DOHH2 (cell line): Measurements from ENCODE around the gene GLRX.

Experiments
- EZH2phosphoT487 ChIP-seq: fragments of 200-600 bp; sonication (generic); IDR thresholded peaks from 2 replicates; pipeline ENCODE4 v1.6.1; 2017; ENCODE audit warnings: borderline replicate concordance, mild to moderate bottlenecking, antibody characterized with exemption, low read length, moderate library complexity, mixed read lengths
- TF ChIP-seq, protein P1 (sequence below): fragments of 200-600 bp; sonication (generic); IDR thresholded peaks from one replicate; pipeline ENCODE4 v1.5.1; 2014; ENCODE audit warnings: antibody characterized with exemption, mild to moderate bottlenecking, low read depth, low read length; ENCODE audit not compliant: poor library complexity, severe bottlenecking

DNA sequence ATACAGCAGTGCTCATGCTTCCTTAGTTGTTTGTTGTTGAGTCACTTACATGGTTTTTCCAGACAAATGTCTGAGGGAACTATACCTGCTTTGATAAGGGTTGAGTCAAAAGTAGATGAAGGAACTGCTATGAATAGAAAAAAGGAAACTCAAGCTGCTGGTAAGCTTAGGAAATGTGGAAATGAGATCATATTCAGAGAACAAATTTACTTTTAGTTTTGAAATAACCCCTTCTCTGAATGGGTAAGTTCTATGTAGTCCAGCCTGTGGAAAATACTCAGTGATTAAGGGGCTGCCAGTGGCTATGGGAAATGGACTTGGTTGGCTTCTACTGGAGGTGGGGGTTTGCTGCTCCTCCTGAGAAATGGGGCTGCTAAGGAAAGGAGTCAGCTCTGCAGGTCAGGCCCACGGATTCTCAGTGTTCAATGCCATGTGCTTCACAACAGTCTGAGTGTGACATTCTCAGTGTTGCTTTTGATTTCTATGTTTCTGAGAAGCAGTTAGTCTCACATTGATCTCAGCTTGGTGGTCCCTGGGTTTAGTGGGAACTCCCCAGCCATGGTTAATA, 47.7 kb upstream of the GLRX start:
- TF ChIP-seq EZH2phosphoT487: no peak
- TF ChIP-seq, protein P1, sequence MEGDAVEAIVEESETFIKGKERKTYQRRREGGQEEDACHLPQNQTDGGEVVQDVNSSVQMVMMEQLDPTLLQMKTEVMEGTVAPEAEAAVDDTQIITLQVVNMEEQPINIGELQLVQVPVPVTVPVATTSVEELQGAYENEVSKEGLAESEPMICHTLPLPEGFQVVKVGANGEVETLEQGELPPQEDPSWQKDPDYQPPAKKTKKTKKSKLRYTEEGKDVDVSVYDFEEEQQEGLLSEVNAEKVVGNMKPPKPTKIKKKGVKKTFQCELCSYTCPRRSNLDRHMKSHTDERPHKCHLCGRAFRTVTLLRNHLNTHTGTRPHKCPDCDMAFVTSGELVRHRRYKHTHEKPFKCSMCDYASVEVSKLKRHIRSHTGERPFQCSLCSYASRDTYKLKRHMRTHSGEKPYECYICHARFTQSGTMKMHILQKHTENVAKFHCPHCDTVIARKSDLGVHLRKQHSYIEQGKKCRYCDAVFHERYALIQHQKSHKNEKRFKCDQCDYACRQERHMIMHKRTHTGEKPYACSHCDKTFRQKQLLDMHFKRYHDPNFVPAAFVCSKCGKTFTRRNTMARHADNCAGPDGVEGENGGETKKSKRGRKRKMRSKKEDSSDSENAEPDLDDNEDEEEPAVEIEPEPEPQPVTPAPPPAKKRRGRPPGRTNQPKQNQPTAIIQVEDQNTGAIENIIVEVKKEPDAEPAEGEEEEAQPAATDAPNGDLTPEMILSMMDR: no peak
